NCI-H2107 treated with DMSO at 0.1 percent for 48 hours (cell line): ENCODE results near the gene PAQR6.
"Not testable (repeated sequence)": the region's sequence is repeated elsewhere in the genome, so short reads cannot be mapped to it uniquely, and the experiment has no call there.

Experiments
- DNase-seq: peaks from one replicate; lab custom pipeline; 2025; ENCODE audit not compliant: unreplicated experiment; lab: John Stamatoyannopoulos, UW

Gene PAQR6

GRCh38 chr1:156233426-156234127 is 14.3 kb downstream of the PAQR6 start:
- no peak for DNase-seq

DNA sequence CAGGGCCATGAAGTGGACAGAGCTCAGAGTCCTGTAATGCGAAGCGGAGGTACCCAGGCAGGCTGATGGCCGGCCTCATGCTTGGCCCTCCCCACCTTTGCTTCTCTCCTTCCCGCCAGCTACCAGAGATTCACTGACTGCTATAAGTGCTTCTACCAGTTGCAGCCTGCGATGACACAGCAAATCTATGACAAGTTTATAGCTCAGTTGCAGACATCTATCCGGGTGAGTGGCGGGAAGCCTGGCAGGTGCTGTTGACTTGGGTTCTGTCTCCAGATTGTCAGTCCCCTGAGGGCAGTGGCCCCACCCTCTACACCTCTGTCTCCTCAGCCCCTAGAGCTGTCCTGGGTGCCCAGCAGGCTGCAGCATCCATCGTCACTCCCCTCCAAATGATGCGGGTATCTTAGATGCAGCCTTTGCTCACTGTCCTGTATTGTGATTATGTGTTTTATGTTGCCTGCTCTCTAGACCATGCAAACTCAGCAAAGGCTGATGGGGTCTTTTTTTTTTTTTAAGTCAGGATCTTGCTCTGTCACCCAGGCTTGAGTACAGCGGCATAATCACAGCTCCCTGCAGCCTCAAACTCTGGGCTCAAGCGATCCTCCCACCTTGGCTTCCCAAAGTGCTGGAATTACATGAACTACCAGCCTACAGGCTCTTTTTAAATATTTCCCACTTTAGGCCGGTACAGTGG is 15.5 kb downstream of the PAQR6 start:
- DNase-seq: no peak

DNA sequence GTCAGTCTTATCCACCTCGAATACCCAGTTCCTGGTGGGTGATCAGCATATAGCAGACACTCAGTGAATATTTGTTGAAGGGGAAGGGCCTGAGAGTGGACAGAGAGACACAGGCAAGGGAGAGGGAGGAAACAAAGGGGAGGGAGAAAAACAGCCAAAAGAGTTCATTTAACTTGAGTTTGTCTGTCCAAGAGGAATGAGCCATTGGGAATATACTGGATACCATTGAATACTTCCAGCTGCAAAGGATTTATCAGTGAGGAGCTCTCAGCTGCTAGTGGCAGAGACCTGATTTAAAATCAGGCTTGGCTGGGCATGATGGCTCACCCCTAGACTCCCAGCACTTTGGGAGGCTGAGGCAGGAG is 17.4 kb downstream of the PAQR6 start:
- DNase-seq: no peak

- DNase-seq: no peak
Observed at GRCh38 chr1:156229809-156230472, 17.9 kb downstream of the PAQR6 start.

- no peak for DNase-seq
Observed at GRCh38 chr1:156228501-156228900, 19.4 kb downstream of the PAQR6 start.

DNA sequence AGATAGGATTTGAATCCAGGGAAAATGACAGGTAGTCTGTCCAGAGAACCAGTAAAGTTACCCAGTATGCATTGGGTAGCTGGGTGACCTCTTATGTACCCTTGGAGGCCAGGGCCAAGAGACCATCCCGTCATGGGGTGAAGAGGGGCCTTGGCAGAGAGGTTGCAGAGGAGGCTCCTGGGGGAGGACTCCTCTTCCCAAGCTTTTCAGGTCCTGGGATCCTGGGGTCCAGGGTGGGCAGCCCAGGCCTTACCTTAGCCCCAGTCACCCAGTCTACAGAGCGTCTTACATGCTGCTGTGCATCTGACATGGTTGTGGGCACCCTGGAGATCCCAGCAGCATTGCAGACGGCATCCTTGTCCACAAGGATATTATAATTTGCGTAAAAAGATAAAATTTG is 21.1 kb downstream of the PAQR6 start:
- DNase-seq: no peak

DNA sequence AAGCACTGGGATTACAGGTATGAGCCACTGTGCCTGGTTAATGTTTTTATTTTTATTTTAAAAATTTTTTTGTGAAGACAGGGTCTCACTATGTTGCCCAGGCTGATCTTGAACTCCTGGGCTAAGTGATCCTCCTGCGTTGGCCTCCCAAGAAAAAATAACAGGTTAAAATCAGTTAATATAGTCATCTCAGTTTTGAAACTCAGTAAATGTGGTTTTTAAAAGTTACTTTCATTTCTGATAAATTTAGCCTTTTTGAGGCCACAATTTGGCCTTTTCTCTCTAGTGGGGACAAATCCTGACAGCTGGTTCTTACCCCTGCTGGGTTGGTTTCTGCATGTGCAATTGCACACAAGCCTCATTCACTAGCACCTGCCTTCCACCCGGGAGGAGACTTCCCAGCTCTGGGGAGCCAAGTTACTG is 21.7 kb downstream of the PAQR6 start:
- no peak for DNase-seq

DNA sequence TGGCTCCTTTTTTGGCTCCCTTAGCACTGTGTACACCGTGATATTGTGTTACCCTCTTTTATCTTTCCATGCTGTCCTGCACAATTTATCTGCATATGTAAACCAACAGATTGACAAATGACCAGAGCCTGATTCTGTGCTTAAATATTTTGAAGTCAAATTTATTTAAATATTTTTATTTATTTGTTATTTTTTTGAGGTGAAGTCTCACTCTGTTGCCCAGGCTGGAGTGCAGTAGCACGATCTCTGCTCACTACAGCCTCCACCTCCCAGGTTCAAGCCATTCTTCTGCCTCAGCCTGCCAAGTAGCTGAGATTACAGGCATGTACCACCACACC is 22.2 kb downstream of the PAQR6 start:
- DNase-seq: no peak

- no peak for DNase-seq
Observed at GRCh38 chr1:156221986-156222692, 25.7 kb downstream of the PAQR6 start.

- no peak for DNase-seq
Observed at GRCh38 chr1:156220226-156220625, 27.6 kb downstream of the PAQR6 start.

DNA sequence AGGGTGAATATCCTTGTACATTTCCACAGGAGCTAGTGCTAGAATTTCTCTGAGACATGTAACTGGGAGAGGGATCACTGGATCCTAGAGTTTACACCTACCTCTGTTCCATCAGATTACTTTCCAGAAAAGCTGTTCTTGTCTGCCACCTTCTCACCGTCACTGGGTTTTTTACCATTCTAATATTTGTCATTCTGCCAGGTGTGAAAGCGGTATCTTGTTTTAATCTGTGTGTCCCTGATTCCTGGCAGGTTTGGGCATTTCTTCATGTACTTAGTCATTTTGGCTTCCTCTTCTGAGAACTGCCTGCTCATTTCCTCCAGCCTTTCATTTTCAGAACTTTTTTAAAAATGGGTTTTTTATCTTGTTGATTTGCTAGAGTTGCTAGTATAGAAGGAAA is 30.0 kb downstream of the PAQR6 start:
- DNase-seq: no peak

DNA sequence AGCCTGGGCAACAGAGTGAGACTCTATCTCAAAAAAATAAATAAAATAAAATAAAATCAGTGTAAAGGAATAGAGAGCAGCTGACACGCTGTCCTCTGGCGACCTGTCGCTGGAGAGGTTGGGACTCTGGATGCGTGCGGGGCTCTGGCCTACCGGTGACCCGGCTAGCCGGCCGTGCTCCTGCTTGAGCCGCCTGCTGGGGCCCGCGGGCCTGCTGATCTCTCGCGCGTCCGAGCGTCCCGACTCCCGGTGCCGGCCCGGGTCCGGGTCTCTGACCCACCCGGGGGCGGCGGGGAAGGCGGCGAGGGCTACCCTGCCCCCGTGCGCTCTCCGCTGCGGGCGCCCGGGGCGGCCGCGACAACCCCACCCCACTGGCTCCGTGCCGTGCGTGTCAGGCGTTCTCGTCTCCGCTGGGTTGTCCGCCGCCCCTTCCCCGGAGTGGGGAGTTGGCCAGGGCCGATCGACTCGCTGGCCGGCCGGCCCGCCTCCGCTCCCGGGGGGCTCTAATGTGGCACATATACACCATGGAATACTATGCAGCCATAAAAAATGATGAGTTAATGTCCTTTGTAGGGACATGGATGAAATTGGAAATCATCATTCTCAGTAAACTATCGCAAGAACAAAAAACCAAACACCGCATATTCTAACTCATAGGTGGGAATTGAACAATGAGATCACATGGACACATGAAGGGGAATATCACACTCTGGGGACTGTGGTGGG is 31.3 kb downstream of the PAQR6 start:
- DNase-seq: not testable (repeated sequence)

DNA sequence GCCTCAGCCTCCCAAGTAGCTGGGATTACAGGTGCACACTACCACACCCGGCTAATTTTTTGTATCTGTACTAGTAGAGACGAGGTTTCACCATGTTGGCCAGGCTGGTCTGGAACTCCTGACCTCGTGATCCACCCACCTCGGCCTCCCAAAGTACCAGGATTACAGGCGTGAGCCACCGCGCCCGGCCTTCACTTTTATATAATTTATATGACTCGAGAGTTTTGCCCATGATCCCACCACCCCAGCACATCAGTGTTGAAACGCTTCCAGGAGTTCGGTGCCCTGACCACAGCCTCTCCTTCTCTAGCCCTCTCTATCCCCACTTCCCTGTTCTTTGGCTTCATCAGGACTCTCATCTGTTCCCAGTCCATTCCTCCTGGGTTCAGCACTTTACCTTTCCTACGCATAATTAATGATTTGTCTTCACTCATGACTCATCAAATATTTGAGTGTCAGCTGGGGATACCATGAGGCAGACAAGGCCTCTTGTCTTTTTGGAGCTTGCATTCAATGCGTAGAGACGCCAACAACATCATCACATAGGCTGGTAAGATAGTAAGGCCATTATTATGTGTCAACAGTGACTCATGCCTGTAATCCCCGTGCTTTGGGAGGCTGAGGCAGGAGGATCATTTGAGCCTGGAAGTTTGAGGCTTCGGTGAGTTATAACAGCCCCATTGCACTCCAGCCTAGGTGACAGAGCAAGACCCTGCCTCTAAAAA is 33.7 kb downstream of the PAQR6 start:
- DNase-seq: no peak

DNA sequence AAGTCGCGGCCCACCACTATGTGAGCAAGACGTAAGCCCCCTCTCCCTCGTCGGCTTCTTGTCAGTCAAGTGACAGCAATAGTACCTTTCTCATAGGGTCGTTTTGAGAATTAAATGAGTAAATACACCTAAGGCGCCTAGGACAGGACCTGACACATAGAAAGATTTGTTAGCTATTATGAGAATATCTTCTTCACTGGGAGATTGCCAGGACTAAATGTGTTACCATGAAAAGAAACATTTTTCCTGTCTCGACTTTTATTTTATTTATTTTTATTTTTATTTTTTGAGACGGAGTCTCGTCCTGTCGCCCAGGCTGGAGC is 34.3 kb downstream of the PAQR6 start:
- no peak for DNase-seq

DNA sequence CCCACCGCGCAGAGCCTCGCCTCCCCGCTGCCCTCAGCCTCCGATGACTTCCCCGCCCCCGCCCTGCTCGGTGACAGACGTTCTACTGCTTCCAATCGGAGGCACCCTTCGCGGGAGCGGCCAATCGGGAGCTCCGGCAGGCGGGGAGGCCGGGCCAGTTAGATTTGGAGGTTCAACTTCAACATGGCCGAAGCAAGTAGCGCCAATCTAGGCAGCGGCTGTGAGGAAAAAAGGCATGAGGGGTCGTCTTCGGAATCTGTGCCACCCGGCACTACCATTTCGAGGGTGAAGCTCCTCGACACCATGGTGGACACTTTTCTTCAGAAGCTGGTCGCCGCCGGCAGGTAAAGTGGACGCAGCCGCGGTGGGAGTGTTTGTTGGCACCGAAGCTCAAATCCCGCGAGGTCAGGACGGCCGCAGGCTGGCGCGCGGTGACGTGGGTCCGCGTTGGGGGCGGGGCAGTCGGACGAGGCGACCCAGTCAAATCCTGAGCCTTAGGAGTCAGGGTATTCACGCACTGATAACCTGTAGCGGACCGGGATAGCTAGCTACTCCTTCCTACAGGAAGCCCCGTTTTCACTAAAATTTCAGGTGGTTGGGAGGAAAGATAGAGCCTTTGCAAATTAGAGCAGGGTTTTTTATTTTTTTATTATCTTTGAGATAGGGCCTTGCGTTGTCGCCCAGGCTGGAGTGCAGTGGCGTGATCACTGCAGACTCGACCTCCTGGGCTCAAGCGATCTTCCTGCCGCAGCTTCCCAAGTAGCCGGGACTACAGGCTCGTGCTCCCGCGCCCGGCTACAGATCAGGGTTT is 34.8 kb downstream of the PAQR6 start, which contains the start of gene PMF1:
Gene PMF1, plus strand, starts transcription at position 175 of the 811 bp plus-strand sequence. Its CDS starts 9 bp downstream, at position 184.
- DNase-seq: peak; percentile 94

- DNase-seq: no peak
Observed at GRCh38 chr1:156212130-156212529, 35.7 kb downstream of the PAQR6 start.

- no peak for DNase-seq
Observed at GRCh38 chr1:156211243-156211642, 36.6 kb downstream of the PAQR6 start.

DNA sequence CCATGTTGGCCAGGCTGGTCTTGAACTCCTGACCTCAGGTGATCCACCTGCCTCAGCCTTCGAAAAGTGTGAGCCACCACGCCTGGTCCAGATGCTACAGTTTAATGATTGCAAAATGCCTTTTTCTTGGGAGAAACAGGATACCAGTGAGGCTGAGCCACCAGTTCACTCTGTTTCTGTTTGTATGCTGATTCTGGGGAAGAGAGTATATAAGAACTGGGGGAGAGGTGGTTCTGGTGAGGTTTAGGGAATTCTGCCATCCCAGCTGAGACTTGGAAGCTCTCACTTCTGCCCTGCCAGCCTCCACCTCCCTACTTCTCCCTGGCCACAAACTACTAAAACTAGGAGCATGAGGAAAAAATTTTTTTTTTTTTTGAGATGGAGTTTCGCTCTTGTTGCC is 43.2 kb downstream of the PAQR6 start:
- DNase-seq: no peak

DNA sequence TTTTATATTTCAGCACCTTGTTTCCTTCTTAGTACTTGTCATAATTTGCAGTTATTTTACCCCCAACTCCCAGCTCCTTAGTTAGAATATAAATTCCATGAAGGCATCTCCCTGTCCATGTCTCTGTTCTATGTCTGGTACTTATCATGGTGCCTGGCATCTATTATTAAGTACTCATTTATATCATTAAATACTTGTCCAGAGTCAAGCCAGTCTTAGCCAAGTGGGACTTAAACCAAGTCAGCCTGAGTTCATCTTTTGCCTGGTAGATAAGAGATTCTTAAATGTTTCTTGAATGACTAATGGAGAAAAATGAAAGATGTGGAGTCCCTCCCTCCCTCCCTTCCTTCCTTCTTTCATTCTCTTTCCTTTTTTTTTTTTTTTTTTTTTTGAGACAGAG is 44.5 kb downstream of the PAQR6 start:
- no peak for DNase-seq

GRCh38 chr1:156200044-156200443 is 47.8 kb downstream of the PAQR6 start:
- DNase-seq: no peak
